HG03378 (cell line): ENCODE measurements around the gene ESCO1.
"Not testable (repeated sequence)": the region's sequence is repeated elsewhere in the genome, so short reads cannot be mapped to it uniquely, and the experiment has no call there.

Experiments used
- ATAC-seq: cut with Tn5 transposase; IDR thresholded peaks from one replicate; pipeline ENCODE4 v1.9.1; 2021; ENCODE audit warnings: mild to moderate bottlenecking, moderate library complexity; ENCODE audit not compliant: unreplicated experiment

Gene ESCO1, protein sequence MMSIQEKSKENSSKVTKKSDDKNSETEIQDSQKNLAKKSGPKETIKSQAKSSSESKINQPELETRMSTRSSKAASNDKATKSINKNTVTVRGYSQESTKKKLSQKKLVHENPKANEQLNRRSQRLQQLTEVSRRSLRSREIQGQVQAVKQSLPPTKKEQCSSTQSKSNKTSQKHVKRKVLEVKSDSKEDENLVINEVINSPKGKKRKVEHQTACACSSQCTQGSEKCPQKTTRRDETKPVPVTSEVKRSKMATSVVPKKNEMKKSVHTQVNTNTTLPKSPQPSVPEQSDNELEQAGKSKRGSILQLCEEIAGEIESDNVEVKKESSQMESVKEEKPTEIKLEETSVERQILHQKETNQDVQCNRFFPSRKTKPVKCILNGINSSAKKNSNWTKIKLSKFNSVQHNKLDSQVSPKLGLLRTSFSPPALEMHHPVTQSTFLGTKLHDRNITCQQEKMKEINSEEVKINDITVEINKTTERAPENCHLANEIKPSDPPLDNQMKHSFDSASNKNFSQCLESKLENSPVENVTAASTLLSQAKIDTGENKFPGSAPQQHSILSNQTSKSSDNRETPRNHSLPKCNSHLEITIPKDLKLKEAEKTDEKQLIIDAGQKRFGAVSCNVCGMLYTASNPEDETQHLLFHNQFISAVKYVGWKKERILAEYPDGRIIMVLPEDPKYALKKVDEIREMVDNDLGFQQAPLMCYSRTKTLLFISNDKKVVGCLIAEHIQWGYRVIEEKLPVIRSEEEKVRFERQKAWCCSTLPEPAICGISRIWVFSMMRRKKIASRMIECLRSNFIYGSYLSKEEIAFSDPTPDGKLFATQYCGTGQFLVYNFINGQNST

DNA sequence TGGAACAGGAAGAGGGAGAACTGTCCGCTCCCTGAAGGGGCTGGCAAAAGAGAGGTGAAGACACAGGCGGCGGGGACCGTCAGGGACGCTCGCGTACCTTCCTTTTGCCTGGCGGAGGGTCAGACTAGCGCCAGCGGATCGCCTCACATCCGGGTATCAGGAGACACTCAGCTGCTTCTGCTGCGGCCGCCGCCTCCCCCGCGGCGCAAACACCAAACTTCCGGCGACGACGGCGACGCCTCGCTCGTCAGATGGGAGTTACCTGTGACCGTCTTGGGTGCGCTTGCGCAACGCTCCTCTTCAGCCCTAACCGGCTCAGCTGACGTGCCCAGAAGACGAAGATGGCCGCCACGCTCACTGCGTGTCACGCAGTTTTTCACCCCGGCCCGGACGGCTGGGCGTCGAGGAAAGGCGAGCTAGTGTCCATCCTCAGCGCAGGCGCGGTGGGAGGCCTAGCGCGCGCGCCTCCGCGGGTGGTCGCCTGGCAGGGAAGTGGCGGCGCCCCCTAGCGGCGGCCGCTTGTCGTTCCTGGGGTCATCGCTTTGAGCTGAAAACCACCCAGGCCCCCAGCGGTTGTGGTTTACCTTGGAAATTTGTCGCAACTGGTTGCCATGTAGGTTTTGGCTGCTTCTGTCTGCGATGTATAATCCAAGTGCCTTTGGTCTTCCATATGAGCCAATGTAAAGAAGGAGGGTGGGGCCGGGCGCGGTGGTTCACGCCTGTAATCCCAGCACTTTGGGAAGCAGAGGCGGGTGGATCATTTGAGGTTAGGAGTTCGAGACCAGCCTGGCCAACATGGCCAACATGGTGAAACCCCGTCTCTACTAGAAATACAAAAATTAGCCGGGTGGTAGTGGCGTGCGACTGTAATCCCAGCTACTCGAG lies at the start of gene ESCO1:
TSS of gene ESCO1 (minus strand) at position 179 of the 885 bp plus-strand sequence. CDS start 25,861 bp downstream, outside the sequence.
- peak; percentile 89 for ATAC-seq

DNA sequence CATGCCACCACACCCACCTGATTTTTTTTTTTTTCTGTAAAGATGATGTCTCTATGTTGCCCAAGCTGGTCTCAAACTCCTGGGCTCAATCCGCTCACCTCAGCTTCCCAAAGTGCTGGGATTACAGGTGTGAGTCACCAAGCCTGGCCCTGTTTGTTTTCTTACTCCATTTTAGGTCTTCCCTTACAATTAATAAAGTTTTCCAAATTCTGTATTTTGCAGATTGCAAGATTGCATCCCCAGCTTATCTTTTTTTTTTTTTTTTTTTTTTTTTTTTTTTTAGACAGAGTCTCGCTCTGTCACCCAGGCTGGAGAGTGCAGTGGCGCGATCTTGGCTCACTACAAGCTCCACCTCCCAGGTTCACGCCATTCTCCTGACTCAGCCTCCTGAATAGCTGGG lies 39.9 kb upstream of the ESCO1 start:
- not testable (repeated sequence) for ATAC-seq

DNA sequence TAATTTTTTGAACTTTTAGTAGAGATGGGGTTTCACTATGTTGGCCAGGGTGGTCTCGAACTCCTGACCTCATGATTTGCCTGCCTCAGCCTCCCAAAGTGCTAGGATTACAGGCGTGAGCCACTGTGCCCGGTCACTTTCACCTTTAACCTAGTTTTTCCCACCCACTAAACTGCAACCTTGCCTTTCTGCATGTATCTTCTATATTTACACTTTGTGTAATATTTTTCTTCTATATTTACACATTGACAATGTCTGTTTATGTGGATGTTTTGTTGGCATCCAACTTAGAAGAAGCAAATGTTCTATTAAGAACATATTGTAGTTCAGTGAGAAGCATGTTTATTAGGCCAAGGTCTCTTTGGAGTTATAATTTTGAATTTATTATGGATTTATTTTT lies 38.3 kb upstream of the ESCO1 start:
- no peak for ATAC-seq

DNA sequence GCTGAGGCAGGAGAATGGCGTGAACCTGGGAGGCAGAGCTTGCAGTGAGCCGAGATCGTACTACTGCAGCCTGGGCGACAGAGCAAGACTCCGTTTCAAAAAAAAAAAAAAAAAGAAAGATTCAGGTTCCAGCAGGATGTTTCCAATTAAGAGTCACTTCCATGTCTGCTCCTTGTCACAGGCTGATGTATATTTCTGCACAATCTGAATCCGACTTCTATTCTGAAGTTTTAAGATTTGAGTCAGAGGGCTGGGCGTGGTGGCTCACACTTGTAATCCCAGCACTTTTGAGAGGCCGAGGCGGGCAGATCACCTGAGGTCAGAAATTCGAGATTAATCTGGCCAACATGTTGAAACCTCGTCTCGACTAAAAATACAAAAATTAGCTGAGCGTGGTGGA lies 36.3 kb upstream of the ESCO1 start:
- no peak for ATAC-seq

DNA sequence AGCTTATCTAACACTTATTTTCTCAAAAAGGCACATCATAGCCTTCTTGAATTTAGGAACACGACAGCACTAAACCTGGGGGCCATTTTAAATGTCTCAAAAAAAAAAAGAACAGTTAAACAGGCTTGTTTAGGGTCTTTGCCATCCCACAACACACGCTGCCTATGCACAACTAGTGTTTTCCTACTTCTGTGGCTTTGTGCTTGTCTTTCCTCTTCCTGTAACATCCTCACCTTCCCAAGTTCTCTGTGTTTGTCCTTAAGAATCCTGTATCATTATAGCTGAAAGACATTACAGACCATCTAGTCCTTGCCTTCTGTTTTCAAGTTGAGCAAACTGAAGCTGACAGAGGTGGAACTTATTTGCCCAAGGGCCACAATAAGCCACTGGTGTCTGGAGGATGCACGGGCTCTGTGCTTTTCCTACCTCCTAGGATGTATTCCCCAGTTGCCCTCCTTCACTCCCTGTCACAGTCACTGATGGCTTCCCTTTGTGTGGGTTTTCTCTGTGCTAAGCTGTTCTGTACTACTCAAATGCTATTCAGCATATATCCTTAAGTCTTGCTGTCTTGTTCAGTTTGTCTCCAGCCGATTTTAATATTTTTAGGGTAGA lies 34.2 kb upstream of the ESCO1 start:
- no peak for ATAC-seq

DNA sequence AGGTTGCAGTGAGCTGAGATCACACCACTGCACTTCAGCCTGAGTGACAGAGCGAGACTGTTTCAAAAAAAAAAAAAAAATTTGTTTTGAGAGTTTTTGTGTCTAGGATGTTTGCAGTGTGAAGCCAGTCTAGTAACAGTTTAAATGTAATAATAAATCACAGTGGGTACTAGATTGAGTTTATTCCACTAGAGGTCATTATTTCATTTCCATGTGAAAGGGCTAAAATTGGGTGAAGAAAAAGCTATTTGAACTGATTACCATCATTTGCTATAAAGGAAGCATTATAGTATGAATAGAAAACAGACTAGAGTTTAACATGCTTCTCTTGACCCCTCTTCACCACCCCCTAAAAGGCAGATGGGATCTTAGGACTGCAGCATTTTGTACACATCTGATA lies 31.9 kb upstream of the ESCO1 start:
- no peak for ATAC-seq

DNA sequence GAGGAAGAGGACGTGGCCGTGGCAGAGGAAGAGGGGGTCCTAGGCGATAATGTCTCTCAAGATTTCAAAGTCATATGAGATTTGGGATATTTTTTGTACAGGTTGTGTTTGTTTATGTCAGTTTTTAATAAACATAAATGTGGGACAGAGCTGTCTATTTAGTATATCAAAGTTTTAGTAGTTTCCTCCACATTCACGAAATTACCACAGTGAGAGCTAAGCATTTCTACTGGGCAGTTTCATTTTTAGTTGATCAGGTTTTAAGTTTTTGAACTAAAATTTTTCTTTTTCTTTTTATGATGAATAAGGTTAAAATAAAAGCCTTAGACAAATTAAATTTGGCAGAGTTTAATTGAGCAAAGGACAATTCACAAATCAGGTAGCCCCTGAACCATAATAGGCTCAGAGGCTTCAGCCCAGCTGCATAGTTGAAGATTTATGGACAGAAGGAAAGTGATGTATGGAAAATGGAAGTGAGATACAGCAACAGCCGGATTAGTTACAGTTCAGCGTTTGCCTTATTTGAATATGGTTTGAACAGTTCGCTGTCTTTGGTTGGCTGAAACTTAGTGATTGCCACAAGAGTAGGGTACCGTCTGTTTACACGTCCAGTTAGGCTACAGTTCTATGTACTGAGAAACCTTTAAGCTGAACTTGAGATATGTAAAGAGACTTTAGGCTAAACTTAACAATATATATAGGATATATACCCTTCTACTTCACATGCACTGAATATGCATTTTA lies 28.8 kb upstream of the ESCO1 start:
- ATAC-seq = peak; percentile 89

DNA sequence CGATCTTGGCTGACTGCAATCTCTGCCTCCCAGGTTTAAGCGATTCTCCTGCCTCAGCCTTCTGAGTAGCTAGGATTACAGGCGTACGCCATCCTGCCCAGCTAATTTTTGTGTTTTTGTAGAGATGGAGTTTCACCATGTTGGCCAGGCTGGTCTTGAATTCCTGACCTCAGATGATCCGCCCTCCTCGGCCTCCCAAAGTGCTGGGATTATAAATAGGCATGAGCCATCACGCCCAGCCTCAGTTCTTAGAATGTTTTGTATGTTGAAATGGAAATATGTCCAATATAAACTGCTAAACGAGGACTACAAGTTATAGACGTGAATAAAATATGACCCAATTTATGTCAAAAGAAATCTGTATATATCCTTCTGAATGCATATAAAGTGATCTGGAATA lies 21.1 kb upstream of the ESCO1 start:
- not testable (repeated sequence) for ATAC-seq

DNA sequence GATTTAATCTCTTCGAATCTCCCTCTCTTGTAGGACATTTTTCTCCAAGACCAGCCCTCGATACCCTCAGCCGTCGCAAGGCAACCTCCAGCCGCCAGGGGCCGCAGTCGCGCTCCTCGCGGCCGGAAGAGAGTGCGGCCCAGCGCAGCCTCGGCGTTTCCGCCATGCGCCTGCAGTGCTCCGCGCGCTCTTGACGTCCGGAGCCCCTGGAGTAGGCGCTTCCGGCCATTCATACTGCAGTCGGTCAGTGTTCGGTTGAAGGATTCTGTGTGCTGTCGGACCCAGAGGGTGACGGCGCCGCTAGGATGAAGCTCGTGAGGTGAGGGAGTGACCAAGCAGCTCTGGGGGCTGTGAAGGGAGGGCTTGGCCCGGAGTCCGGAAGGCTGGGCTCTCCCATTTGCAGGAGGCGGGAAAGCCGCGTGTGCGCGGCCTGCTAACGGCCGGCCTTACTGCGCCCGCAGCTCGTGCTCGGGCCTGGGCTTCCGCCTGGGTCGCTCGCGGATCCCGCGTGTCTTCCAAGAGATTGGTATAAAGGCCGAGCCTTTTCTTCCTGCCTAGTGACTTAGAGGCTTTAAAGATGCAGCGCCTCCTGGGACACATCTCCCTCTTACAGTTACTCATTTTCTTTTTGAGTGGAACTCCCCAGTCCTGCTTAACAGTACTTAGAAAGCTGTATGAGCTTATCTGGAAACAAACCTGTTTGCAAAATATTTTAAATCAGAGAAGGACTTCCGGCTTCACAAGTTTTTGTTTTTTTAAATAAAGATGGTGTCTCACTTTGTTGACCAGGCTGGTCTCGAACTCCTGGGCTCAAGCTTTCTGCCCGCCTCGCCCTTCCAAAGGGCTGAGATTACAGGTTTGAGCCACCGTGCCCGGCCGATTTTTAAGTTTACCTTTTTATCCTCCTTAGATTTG lies 11.9 kb upstream of the ESCO1 start, which contains the start of gene SNRPD1:
TSS of gene SNRPD1 (plus strand) at position 190 of the 915 bp plus-strand sequence. CDS start at position 306, 116 bp downstream.
- peak; percentile 92 for ATAC-seq

DNA sequence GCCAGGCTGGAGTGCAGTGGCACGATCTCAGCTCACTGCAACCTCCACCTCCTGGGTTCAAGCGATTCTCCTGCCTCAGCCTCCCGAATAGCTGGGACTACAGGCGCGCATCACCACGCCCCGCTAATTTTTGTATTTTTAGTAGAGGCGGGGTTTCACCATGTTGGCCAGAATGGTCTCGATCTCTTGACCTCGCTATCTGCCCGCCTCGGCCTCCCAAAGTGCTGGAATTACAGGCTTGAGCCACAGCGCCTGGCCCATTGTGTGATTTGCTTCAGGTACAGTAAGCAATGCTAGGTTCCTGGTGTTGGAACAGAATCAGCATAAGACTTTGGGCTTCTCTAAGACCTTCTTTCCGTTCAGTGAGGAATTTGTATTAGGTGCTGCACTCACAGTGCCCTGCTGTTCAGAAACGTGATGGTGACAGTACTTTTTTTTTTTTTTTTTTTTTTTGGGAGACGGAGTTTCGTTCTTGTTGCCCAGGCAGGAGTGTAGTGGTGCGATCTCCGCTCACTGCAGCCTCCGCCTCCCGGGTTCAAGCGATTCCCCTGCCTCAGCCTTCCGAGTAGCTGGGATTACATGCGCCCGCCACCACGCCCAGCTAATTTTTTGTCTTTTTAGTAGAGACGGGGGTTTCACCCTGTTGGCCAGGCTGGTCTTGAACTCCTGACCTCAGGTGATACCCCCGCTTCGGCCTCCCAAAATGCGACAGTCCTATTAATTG lies 11.1 kb upstream of the ESCO1 start:
- ATAC-seq = not testable (repeated sequence)

DNA sequence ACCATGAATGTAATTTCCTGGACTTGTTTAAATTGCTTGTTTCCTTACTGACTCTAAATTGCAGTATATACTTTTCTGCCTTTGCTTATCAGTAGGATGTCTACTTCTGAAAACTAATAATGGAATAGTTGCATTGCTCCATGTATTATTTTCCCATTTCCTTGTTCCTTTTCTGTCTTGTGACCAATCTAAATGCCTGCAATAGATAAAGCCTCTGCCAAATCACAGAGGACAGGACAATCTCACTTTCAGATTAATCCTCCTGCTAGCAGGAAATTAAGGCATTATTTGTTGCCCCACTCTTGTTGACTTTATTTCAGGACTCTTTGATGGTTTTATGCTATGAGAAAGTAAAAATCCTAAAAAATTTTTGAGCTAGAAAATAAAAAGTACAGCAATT lies 4.7 kb upstream of the ESCO1 start:
- no peak for ATAC-seq

DNA sequence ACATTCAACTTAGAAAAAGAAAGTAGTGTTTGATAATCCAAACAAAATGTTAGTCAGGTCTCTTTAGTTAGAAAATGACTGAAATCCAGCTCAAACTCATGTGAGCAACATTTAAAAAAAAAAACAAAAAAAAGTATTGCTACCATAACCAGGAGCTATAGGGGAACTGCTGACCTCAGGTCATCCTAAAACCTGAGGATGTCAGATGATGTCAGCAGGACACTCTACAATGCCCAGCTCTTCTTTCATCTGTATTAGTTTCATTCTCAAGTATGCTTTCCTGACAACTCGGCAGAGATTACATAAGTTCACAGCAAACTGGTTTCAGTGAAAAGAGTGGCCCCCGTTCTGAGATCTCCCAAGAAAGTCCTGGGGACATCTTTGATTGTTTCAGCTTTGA lies 4.2 kb upstream of the ESCO1 start:
- no peak for ATAC-seq

DNA sequence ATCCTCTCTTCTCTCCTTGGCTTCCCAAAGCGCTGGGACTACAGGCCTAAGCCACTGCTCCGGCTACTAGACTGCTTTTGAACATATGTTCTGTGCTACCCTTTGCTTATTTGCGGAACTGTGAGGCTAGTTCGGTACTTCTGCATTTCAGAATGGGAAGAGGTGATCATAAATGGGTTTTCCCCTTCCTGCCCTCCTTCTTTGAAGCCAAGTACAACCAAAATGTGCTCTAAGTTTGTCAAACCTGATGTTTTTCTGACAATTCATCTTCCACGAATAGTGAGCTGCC lies 1.7 kb upstream of the ESCO1 start:
- ATAC-seq = no peak

DNA sequence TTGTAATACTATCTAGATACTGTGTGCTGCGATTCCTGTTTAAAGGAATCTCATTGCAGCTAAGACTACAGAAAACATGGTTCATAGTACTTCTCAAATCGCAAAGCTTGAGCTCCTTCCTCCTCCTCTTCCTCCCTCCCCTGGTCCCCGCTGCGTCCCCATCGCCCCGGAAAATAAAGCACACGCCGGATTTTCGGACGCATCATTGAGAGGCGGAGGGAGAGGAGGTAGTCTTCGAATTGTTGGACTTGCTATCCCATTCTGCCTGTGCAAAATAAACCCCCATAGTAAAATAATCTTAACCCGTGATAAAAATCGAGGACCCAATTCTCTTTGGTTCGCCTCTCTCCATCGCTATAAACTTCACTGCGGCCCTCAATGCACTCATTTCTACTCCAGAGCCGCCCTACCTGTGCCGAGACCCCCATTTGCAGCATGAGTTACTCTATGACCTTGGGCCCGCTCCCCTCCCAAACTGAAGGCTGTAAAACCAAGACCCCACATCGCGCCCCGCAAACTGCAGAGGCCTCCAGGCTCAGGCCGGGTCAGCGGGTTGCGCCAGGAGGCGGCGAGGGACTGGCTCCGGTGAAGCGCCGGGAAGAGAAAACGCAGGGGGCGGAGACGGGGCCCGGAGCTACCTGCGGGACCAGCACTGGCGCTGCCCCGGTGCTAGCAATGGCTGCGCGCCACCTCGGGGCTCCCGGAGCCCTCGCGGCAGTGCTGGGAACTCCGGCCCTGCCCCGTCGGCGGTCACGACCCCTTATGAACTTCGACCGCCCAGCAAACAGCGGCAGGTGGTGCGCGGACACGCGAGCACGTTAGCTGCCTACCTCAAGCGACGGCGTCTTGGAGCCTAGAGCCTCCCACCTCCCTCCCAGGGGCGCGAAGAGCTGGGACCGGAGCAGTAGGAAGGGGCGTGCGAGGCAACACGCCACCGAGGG lies 649 bp downstream of the ESCO1 start:
- ATAC-seq = peak; percentile 38

DNA sequence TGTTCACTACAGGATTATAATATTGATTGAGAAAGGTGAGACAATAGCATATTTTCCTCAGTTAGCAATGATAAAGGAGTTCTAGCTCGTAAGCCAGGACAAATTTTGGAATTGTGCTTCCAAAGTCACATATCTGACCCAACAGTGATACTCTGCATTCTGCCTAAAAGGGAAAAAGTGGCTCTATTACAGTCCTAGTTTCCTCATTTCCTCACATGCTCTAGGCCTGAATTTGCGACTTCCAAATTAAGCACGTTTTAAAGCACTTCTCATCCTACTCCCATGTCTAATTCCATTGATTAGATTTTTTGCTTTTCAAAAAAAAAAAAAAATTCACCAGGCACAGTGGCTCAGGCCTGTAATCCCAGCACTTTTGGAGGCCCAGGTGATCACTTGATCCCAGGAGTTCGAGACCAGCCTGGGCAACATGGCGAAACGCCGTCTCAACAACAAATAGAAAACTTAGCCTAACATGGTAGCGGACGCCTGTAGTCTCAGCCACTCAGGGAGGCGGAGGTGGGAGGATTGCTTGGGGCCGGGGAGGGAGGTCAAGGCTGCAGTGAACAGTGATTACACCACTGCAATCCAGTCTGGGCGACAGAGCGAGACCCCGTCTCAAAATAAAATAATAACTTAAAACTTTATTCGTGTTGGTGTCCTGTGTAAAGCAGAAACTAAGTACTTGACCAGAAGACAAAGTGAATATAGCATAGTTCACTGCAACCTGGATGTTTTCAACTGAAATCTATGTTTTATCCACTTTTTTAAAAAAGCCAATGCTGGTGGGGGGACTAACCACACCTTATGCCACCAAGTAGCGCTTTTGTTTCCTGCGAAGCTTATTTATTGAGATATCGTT lies 1.5 kb downstream of the ESCO1 start:
- no peak for ATAC-seq

DNA sequence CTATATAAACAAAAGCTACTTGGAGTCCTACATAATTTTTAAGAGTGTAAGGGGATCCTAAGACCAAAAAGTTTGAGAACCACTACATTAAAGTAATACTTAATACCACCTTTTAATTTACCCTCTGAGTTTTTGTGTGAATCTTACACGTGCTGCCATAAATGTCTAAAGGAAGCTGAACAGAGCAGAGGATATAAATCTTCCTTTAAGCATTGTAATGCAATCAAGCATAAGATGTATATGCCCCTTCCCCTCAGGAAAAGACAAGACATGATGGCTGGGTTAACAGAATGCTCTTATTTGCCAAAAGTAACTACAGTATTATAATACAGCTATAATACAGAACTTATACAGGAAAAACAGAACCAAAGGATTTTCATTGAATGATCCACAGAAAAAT lies 2.9 kb downstream of the ESCO1 start:
- ATAC-seq = no peak
